Measurements from ENCODE around the gene SKIC3.

GRCh38 chr5:95563367-95563766 is 8.6 kb upstream of the SKIC3 start:
- TF ChIP-seq CTCF (conservative IDR thresholded peaks at IDR 0.05; ENCODE audit: low read depth, low read length) (no peak), EZH2 (IDR thresholded peaks at IDR 0.05; ENCODE audit: low read length, unreplicated experiment) (no peak), EZH2phosphoT487 (IDR thresholded peaks at IDR 0.05; ENCODE audit: borderline replicate concordance, low read length) (no peak)

Data from PC-3 (cell line).